Stimulated activated CD4-positive, alpha-beta T cell treated with anti-CD3 and anti-CD28 coated beads, Interleukin-12 subunit alpha, Interleukin-12 subunit beta, amount 100 ng/mL, for 24 hours (primary cell): ENCODE measurements around the gene PRAME.
A peak's percentile ranks its signal among the peaks of the same experiment; 100 is the strongest.

ENCODE experiments used
- DNase-seq, 2 experiments: peaks; one replicate each; pipeline ENCODE4 v3.0.0-alpha.2; 2020; ENCODE audit warnings: low read depth in 2 of 2

PRAME gene

GRCh38 chr22:22579869-22580604, 21.0 kb upstream of the PRAME start:
- no peak for DNase-seq

- DNase-seq: no peak
These were observed 19.8 kb upstream of the PRAME start for GRCh38 chr22:22578702-22579424.

- DNase-seq: no peak
These were observed 17.9 kb upstream of the PRAME start for GRCh38 chr22:22576989-22577427.

GRCh38 chr22:22576244-22576988, 17.4 kb upstream of the PRAME start:
- DNase-seq: peak in 1 of 2 experiments; percentile 19

- no peak for DNase-seq
These were observed 15.3 kb upstream of the PRAME start for GRCh38 chr22:22574361-22574760.

- no peak for DNase-seq
These were observed 14.2 kb upstream of the PRAME start for GRCh38 chr22:22573047-22573889.

- DNase-seq: no peak
These were observed 12.8 kb upstream of the PRAME start for GRCh38 chr22:22571862-22572261.

- no peak for DNase-seq
These were observed 12.4 kb upstream of the PRAME start for GRCh38 chr22:22571429-22571828.

GRCh38 chr22:22569218-22569617, 10.2 kb upstream of the PRAME start:
- no peak for DNase-seq

- no peak for DNase-seq
These were observed 6.9 kb upstream of the PRAME start for GRCh38 chr22:22565981-22566380.

- no peak for DNase-seq
These were observed 744 bp downstream of the PRAME start for GRCh38 chr22:22558071-22558971.

- no peak for DNase-seq
These were observed 1.8 kb downstream of the PRAME start for GRCh38 chr22:22556995-22557925.

GRCh38 chr22:22556578-22556977, 2.5 kb downstream of the PRAME start:
- no peak for DNase-seq

- no peak for DNase-seq
These were observed 3.5 kb downstream of the PRAME start for GRCh38 chr22:22555596-22555995.

- no peak for DNase-seq
These were observed 4.3 kb downstream of the PRAME start for GRCh38 chr22:22554587-22555284.

GRCh38 chr22:22553735-22554586, 5.1 kb downstream of the PRAME start:
- no peak for DNase-seq

- no peak for DNase-seq
These were observed 5.9 kb downstream of the PRAME start for GRCh38 chr22:22553141-22553540.

- no peak for DNase-seq
These were observed 6.4 kb downstream of the PRAME start for GRCh38 chr22:22552630-22553029.
